ENCODE results near the gene ARHGAP33.

DNA sequence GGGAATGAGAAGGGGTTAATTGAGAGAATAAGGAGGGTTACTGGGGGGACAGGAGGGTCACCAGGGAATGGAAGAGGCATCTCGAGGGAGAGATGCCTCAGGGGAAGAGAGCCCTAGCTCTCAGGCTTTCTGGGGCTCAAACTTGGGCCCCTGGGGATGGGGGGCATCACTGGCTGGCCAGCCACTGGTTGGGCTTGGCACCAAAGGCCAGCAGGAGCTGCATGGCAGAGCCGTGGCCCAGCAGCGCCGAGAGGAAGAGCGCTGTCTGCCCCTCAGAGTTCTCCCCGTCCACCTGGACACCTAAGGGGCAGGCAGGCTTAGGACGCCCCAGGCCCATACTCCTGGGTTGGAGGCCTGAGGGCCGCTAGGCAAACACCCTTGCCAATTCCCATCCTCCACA lies 17.5 kb downstream of the ARHGAP33 start:
- TF ChIP-seq, protein P1, sequence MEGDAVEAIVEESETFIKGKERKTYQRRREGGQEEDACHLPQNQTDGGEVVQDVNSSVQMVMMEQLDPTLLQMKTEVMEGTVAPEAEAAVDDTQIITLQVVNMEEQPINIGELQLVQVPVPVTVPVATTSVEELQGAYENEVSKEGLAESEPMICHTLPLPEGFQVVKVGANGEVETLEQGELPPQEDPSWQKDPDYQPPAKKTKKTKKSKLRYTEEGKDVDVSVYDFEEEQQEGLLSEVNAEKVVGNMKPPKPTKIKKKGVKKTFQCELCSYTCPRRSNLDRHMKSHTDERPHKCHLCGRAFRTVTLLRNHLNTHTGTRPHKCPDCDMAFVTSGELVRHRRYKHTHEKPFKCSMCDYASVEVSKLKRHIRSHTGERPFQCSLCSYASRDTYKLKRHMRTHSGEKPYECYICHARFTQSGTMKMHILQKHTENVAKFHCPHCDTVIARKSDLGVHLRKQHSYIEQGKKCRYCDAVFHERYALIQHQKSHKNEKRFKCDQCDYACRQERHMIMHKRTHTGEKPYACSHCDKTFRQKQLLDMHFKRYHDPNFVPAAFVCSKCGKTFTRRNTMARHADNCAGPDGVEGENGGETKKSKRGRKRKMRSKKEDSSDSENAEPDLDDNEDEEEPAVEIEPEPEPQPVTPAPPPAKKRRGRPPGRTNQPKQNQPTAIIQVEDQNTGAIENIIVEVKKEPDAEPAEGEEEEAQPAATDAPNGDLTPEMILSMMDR (IDR thresholded peaks at IDR 0.05) = no peak
- TF ChIP-seq POLR2AphosphoS5 (IDR thresholded peaks at IDR 0.05; ENCODE audit: low read depth, low read length) (no peak), REST (IDR thresholded peaks at IDR 0.05; ENCODE audit: low read depth, low read length) (no peak), RCOR1 (IDR thresholded peaks at IDR 0.05; ENCODE audit: low read length) (no peak), CHD2 (IDR thresholded peaks at IDR 0.05; ENCODE audit: low read length, partially characterized antibody) (no peak), EZH2phosphoT487 (IDR thresholded peaks at IDR 0.05; ENCODE audit: borderline replicate concordance, low read depth) (no peak), MEF2A (IDR thresholded peaks at IDR 0.05; ENCODE audit: borderline replicate concordance, low read depth) (no peak), GATA2 (CRISPR knock-in tag; IDR thresholded peaks at IDR 0.05) (no peak)
- TF ChIP-seq, protein P2, sequence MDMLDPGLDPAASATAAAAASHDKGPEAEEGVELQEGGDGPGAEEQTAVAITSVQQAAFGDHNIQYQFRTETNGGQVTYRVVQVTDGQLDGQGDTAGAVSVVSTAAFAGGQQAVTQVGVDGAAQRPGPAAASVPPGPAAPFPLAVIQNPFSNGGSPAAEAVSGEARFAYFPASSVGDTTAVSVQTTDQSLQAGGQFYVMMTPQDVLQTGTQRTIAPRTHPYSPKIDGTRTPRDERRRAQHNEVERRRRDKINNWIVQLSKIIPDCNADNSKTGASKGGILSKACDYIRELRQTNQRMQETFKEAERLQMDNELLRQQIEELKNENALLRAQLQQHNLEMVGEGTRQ (IDR thresholded peaks at IDR 0.05; ENCODE audit: borderline replicate concordance, low read depth, low read length) = no peak
